Lung (tissue), 12 donors: ENCODE results near the gene RPS19BP1. TPM values are rescaled to one million over a fixed set of nuclear protein-coding genes. Genes with fewer than 3 reads are reported as not detected.
A peak's percentile ranks its signal among the peaks of the same experiment; 100 is the strongest.

Experiments used
- ATAC-seq: fragments of 200-7000 bp; cut with Tn5 transposase; one replicate; pipeline ENCODE4 v1.9.1; 2020; ENCODE audit warnings: moderate number of reproducible peaks; ENCODE audit not compliant: insufficient read depth, low FRiP score
- DNase-seq, 3 donors: peaks; one replicate each; pipeline ENCODE4 v3.0.0-alpha.2; 2013 to 2017
- H3K27ac ChIP-seq, 2 donors: one replicate each; pipeline ENCODE4 v1.5.1; 2013; ENCODE audit warnings: mild to moderate bottlenecking in 2 of 2, moderate library complexity in 2 of 2, control low read depth in 1 of 2, inconsistent platforms in 1 of 2, low read depth in 1 of 2, low read length in 1 of 2
- H3K27me3 ChIP-seq, 3 donors: one replicate each; pipeline ENCODE4 v1.5.1; 2013; ENCODE audit warnings: low read length in 2 of 3; ENCODE audit not compliant: control insufficient read depth in 3 of 3, insufficient read depth in 3 of 3
- H3K36me3 ChIP-seq, 4 donors: one replicate each; pipeline ENCODE4 v1.5.1; 2013; ENCODE audit warnings: low read length in 4 of 4, mild to moderate bottlenecking in 1 of 4, moderate library complexity in 1 of 4; ENCODE audit not compliant: control insufficient read depth in 4 of 4, insufficient read depth in 4 of 4
- H3K4me1 ChIP-seq, 5 donors: one replicate each; pipeline ENCODE4 v1.5.1; 2013; ENCODE audit warnings: low read length in 5 of 5, mild to moderate bottlenecking in 2 of 5, moderate library complexity in 1 of 5; ENCODE audit not compliant: control insufficient read depth in 5 of 5, insufficient read depth in 5 of 5
- H3K4me3 ChIP-seq: one replicate; pipeline ENCODE4 v1.5.1; 2013; ENCODE audit warnings: mild to moderate bottlenecking, control low read depth, moderate library complexity
- H3K9ac ChIP-seq, 2 donors: one replicate each; pipeline ENCODE4 v1.5.1; 2013; ENCODE audit warnings: low read length in 2 of 2, control low read depth in 1 of 2; ENCODE audit not compliant: insufficient read depth in 1 of 2
- H3K9me3 ChIP-seq, 4 donors: one replicate each; pipeline ENCODE4 v1.5.1; 2013; ENCODE audit warnings: low read length in 3 of 4, mild to moderate bottlenecking in 1 of 4, moderate library complexity in 1 of 4; ENCODE audit not compliant: control insufficient read depth in 4 of 4, insufficient read depth in 3 of 4
- CTCF ChIP-seq: IDR thresholded peaks from 2 replicates; pipeline ENCODE4 v1.5.1; 2012; ENCODE audit warnings: mild to moderate bottlenecking; ENCODE audit errors: control extremely low read depth, extremely low read depth
- WGBS, 2 donors: extraction: QIAGEN DNeasy Blood & Tissue Kit; methylation state at CpG; one replicate each; pipeline ENCODE4 v1.1.7; 2013; 5-methylcytosine and 5-hydroxymethylcytosine counted together
- polyA plus RNA-seq, 2 donors: library from polyadenylated mRNA; stranded (reverse); fragments of 200-250 nt; gene quantifications; one replicate each; pipeline ENCODE4 v1.2.1, GENCODE V29; 2013
- total RNA-seq, 2 donors: library from RNA; depleted of rRNA in 1 of 2; stranded (reverse); fragments of >200 nt in 1 of 2; gene quantifications; one replicate each; pipeline ENCODE4 v1.2.1, GENCODE V29; 2014 to 2021
- donor health status: control.
- donor health status: control.
- donor health status: Bipolar disorder and iron deficiency.
- donor health status: healthy.
- donor health status: DM: yes; HTN: yes; CAD: no.

Gene RPS19BP1
- total and polyA plus RNA-seq, 4 donors = 50.0 to 199 (median 135) TPM

- Histone ChIP-seq H3K27ac (no peak overlapping the region), H3K36me3 (peaks cover 13 to 43% (median 33%) of the 10 kb centered on the region in 4 donors), H3K9me3 (no peaks in the 10 kb centered on the region), H3K27me3 (no peaks in the 10 kb centered on the region), H3K9ac (no peak overlapping the region), H3K4me3 (no peak overlapping the region), H3K4me1 (peaks cover 0 to 15% (median 3%) of the 10 kb centered on the region in 5 donors)
- peak; percentile 56 for TF ChIP-seq CTCF
- no peak for ATAC-seq
- DNase-seq = peak in 2 of 3 donors; percentile 59 to 63
- 49 to 59% methylated on average over 8 of the region's 8 CpGs for WGBS, 2 donors
Observed at GRCh38 chr22:39514373-39514973, 18.1 kb downstream of the RPS19BP1 start.

GRCh38 chr22:39513791-39514190 lies 18.8 kb downstream of the RPS19BP1 start:
- no peak for TF ChIP-seq CTCF
- H3K4me3 ChIP-seq = no peak overlapping the region
- 86 to 88% methylated on average over 18 of the region's 18 CpGs for WGBS, 2 donors
- no peaks in the 10 kb centered on the region for H3K27me3 ChIP-seq
- no peaks in the 10 kb centered on the region for H3K9me3 ChIP-seq
- no peak overlapping the region for H3K9ac ChIP-seq
- no peak overlapping the region for H3K27ac ChIP-seq
- DNase-seq (no peak), ATAC-seq (no peak)
- peaks cover 0 to 9% (median 2%) of the 10 kb centered on the region in 5 donors for H3K4me1 ChIP-seq
- peaks cover 17 to 49% (median 34%) of the 10 kb centered on the region in 4 donors for H3K36me3 ChIP-seq

- Histone ChIP-seq H3K9ac (no peak overlapping the region), H3K4me3 (no peak overlapping the region), H3K27ac (no peak overlapping the region), H3K4me1 (peaks cover 0 to 3% (median 0%) of the 10 kb centered on the region in 5 donors), H3K27me3 (no peaks in the 10 kb centered on the region), H3K9me3 (no peaks in the 10 kb centered on the region), H3K36me3 (peaks cover 17 to 55% (median 35%) of the 10 kb centered on the region in 4 donors)
- TF ChIP-seq CTCF = no peak
- WGBS, 2 donors = 95 to 97% methylated on average over 10 of the region's 10 CpGs
- no peak for DNase-seq
- ATAC-seq = no peak
Observed at GRCh38 chr22:39512026-39512425, 20.5 kb downstream of the RPS19BP1 start.

GRCh38 chr22:39511226-39511625 lies 21.3 kb downstream of the RPS19BP1 start:
- TF ChIP-seq CTCF = no peak
- H3K9ac ChIP-seq = no peak overlapping the region
- 93 to 94% methylated on average over 13 of the region's 13 CpGs for WGBS, 2 donors
- H3K36me3 ChIP-seq = peaks cover 20 to 58% (median 39%) of the 10 kb centered on the region in 4 donors
- no peak overlapping the region for H3K4me3 ChIP-seq
- H3K4me1 ChIP-seq = peaks cover 0 to 3% (median 0%) of the 10 kb centered on the region in 5 donors
- H3K9me3 ChIP-seq = no peaks in the 10 kb centered on the region
- no peaks in the 10 kb centered on the region for H3K27me3 ChIP-seq
- no peak overlapping the region for H3K27ac ChIP-seq
- DNase-seq (no peak), ATAC-seq (no peak)
